Endothelial cell of umbilical vein (primary cell): ENCODE measurements around the gene RPS6KA5. TPM values are rescaled to one million over a fixed set of nuclear protein-coding genes. Genes with fewer than 3 reads are reported as not detected.

Source experiments
- BruUV-seq: library from RNA; stranded (reverse); fragments of 400-500 nt; replicated peaks from 2 replicates; lab custom pipeline; 2021; lab: Mats Ljungman, UMichigan
- CTCF ChIA-PET: fragments of 300-600, 350-600 bp; sonication (Branson Sonifier 250); formaldehyde crosslinking; loops from one replicate; lab custom pipeline; 2021; ENCODE audit warnings: antibody characterized with exemption, inconsistent platforms; lab: Charles Lee
- POLR2A ChIA-PET: fragments of 300-600, 350-600 bp; sonication (Branson Sonifier 250); formaldehyde crosslinking; loops from one replicate; lab custom pipeline; 2021; ENCODE audit warnings: antibody characterized with exemption, inconsistent platforms; lab: Charles Lee
- DNase-seq: peaks from one replicate; pipeline ENCODE4 v3.0.0-alpha.2; 2011; ENCODE audit warnings: low read depth, low spot score
- FAIRE-seq: peaks from 2 replicates; lab custom pipeline; 2011; peaks lifted over from hg19 to GRCh38; lab: Jason Lieb, UNC
- H2AFZ ChIP-seq: 2 replicates; pipeline ENCODE4 v1.6.0; 2012; ENCODE audit warnings: low read depth, low read length, control low read depth, inconsistent platforms
- H3K27ac ChIP-seq: 2 replicates; pipeline ENCODE4 v1.5.1; 2011; ENCODE audit warnings: low read depth, mild to moderate bottlenecking, control low read depth, low read length, moderate library complexity; ENCODE audit not compliant: insufficient read depth
- H3K27me3 ChIP-seq, 2 experiments: 2 replicates each; pipeline versions ENCODE4 v1.6.0 to v1.6.1; 2011; ENCODE audit warnings: low read length in 2 of 2, mixed read lengths in 1 of 2; ENCODE audit not compliant: control insufficient read depth in 2 of 2, insufficient read depth in 2 of 2
- H3K36me3 ChIP-seq, 2 experiments: 2 replicates in 1 of 2; 3 replicates in 1 of 2; pipeline ENCODE4 v1.5.1; 2011; ENCODE audit warnings: low read length in 2 of 2, mild to moderate bottlenecking in 1 of 2, moderate library complexity in 1 of 2; ENCODE audit not compliant: control insufficient read depth in 2 of 2, insufficient read depth in 2 of 2; ENCODE audit errors: extremely low read depth in 1 of 2
- H3K4me1 ChIP-seq: 3 replicates; pipeline ENCODE4 v1.5.1; 2011; ENCODE audit warnings: mild to moderate bottlenecking, low read length; ENCODE audit not compliant: control insufficient read depth, insufficient read depth; ENCODE audit errors: extremely low read depth
- H3K4me2 ChIP-seq: 2 replicates; pipeline ENCODE4 v1.6.1; 2011; ENCODE audit warnings: low read length, control low read depth, mixed read lengths; ENCODE audit not compliant: insufficient read depth
- H3K4me3 ChIP-seq, 3 experiments: fragments of 200-600 bp in 1 of 3; sonication (generic), shearing (Covaris generic) in 1 of 3; replicated peaks in 1 of 3; 2 replicates each; pipeline ENCODE4 v1.5.1; 2011 to 2016; ENCODE audit warnings: control low read depth in 3 of 3, low read length in 3 of 3, mild to moderate bottlenecking in 2 of 3, inconsistent platforms in 1 of 3, low read depth in 1 of 3, moderate library complexity in 1 of 3; ENCODE audit not compliant: insufficient read depth in 1 of 3
- H3K79me2 ChIP-seq: 2 replicates; pipeline ENCODE4 v1.6.0; 2012; ENCODE audit warnings: low read length, inconsistent platforms; ENCODE audit not compliant: control insufficient read depth, insufficient read depth
- H3K9ac ChIP-seq: replicated peaks from 2 replicates; pipeline ENCODE3; 2011; ENCODE audit warnings: low read length, control low read depth; ENCODE audit not compliant: insufficient read depth; ENCODE audit errors: extremely low read depth
- H3K9me1 ChIP-seq: replicated peaks from 3 replicates; pipeline ENCODE4 v1.6.0; 2011; ENCODE audit warnings: mild to moderate bottlenecking, low read length; ENCODE audit not compliant: control insufficient read depth, insufficient read depth; ENCODE audit errors: extremely low read depth
- H3K9me3 ChIP-seq: replicated peaks from 2 replicates; pipeline ENCODE4 v1.5.1; 2012; ENCODE audit warnings: low read length, inconsistent platforms; ENCODE audit not compliant: control insufficient read depth, insufficient read depth
- H4K20me1 ChIP-seq: replicated peaks from 2 replicates; pipeline ENCODE3; 2011; ENCODE audit warnings: mild to moderate bottlenecking, low read length; ENCODE audit not compliant: control insufficient read depth, insufficient read depth; ENCODE audit errors: extremely low read depth
- EZH2 ChIP-seq: IDR thresholded peaks from 2 replicates; pipeline ENCODE4 v1.6.1; 2012; ENCODE audit warnings: borderline replicate concordance, low read depth, mild to moderate bottlenecking, moderate library complexity, low read length, inconsistent platforms; ENCODE audit not compliant: severe bottlenecking
- FOS ChIP-seq: IDR thresholded peaks from 2 replicates; pipeline ENCODE4 v1.6.1; 2011; ENCODE audit warnings: mild to moderate bottlenecking, low read length, moderate library complexity, borderline replicate concordance; ENCODE audit not compliant: insufficient read depth
- GATA2 ChIP-seq: IDR thresholded peaks from 2 replicates; pipeline ENCODE4 v1.7.0; 2011; ENCODE audit warnings: low read depth, mild to moderate bottlenecking, moderate library complexity, mixed read lengths, low read length; ENCODE audit not compliant: insufficient read length, insufficient read depth
- JUN ChIP-seq: IDR thresholded peaks from 2 replicates; pipeline ENCODE4 v1.6.1; 2011; ENCODE audit warnings: borderline replicate concordance, low read depth; ENCODE audit not compliant: insufficient read length, insufficient read depth
- MYC ChIP-seq: IDR thresholded peaks from one replicate; pipeline ENCODE4 v1.6.1; 2011; ENCODE audit warnings: mild to moderate bottlenecking, low read depth, low read length
- POLR2A ChIP-seq: IDR thresholded peaks from 2 replicates; pipeline ENCODE4 v1.6.1; 2012; ENCODE audit warnings: low read depth, mild to moderate bottlenecking, control low read depth, low read length
- POLR2AphosphoS5 ChIP-seq: IDR thresholded peaks from 2 replicates; pipeline ENCODE4 v1.6.1; 2012; ENCODE audit warnings: low read depth, mild to moderate bottlenecking, control low read depth, low read length, moderate library complexity; ENCODE audit not compliant: insufficient read depth
- dilution Hi-C: fragments of 300-500 bp; cut with MboI; formaldehyde crosslinking; loops from one replicate; pipeline ENCODE4 v1.15.0; 2019; ENCODE audit warnings: low sequenced_read_pairs; ENCODE audit not compliant: extremely low pct_ligation_motif_present
- intact Hi-C: fragments of 100-400 bp; cut with micrococcal nuclease; formaldehyde crosslinking; loops from one replicate; pipeline ENCODE4 v1.10.0; 2022
- polyA plus RNA-seq, 4 experiments: library from polyadenylated mRNA; depleted of rRNA in 3 of 4; stranded (reverse) in 3 of 4; unstranded in 1 of 4; fragments of >200 nt; gene quantifications; 2 replicates each; pipeline versions ENCODE4 v1.2.1 to v1.2.3, GENCODE V29; 2011 to 2012; ENCODE audit warnings: missing spikeins in 1 of 4
- total RNA-seq: library from RNA; stranded (reverse); gene quantifications from 2 replicates; pipeline ENCODE4 v1.2.3, GENCODE V29; 2021
- TF ChIP-seq, protein P1 (sequence below), 2 donors: IDR thresholded peaks; 1 replicate in 1 of 2; 2 replicates in 1 of 2; pipeline ENCODE4 v1.5.1; 2011; ENCODE audit warnings: low read length in 2 of 2, mild to moderate bottlenecking in 2 of 2, moderate library complexity in 2 of 2, control low read depth in 1 of 2, inconsistent platforms in 1 of 2, low read depth in 1 of 2; ENCODE audit not compliant: insufficient read depth in 1 of 2; ENCODE audit errors: extremely low read depth in 1 of 2
- TF ChIP-seq, protein P2 (sequence below): IDR thresholded peaks from 2 replicates; pipeline ENCODE4 v1.6.1; 2011; ENCODE audit not compliant: insufficient read depth, insufficient read length

The RPS6KA5 gene
- total and polyA plus RNA-seq, 2 donors (not counting 3 experiments of a cell fraction or from before 2014, with no cell fraction given): 2.9 to 5.4 TPM

- H3K9me3 ChIP-seq: no peaks in the 10 kb centered on the region
- DNase-seq (no peak), FAIRE-seq (no peak)
- H3K4me1 ChIP-seq: no peaks in the 10 kb centered on the region
- H3K9ac ChIP-seq: no peak overlapping the region
- dilution Hi-C loops: no loop called here
- H3K79me2 ChIP-seq: no peaks in the 10 kb centered on the region
- no peak overlapping the region for H3K4me3 ChIP-seq
- no peak overlapping the region for H3K4me2 ChIP-seq
- BruUV-seq: no TSS peak
- no peak overlapping the region for H3K27ac ChIP-seq
- no peaks in the 10 kb centered on the region for H3K9me1 ChIP-seq
- no peak overlapping the region for H2AFZ ChIP-seq
- H3K36me3 ChIP-seq: peaks cover 0 to 1% of the 10 kb centered on the region in 2 experiments
- no peaks in the 10 kb centered on the region for H4K20me1 ChIP-seq
- no peaks in the 10 kb centered on the region for H3K27me3 ChIP-seq
- intact Hi-C loops: no loop called here
- POLR2A ChIA-PET: no interaction called here
- CTCF ChIA-PET: no interaction called here
- TF ChIP-seq MYC (no peak), FOS (no peak), JUN (no peak), GATA2 (no peak), POLR2A (no peak), EZH2 (no peak), POLR2AphosphoS5 (no peak)
- TF ChIP-seq, protein P1, sequence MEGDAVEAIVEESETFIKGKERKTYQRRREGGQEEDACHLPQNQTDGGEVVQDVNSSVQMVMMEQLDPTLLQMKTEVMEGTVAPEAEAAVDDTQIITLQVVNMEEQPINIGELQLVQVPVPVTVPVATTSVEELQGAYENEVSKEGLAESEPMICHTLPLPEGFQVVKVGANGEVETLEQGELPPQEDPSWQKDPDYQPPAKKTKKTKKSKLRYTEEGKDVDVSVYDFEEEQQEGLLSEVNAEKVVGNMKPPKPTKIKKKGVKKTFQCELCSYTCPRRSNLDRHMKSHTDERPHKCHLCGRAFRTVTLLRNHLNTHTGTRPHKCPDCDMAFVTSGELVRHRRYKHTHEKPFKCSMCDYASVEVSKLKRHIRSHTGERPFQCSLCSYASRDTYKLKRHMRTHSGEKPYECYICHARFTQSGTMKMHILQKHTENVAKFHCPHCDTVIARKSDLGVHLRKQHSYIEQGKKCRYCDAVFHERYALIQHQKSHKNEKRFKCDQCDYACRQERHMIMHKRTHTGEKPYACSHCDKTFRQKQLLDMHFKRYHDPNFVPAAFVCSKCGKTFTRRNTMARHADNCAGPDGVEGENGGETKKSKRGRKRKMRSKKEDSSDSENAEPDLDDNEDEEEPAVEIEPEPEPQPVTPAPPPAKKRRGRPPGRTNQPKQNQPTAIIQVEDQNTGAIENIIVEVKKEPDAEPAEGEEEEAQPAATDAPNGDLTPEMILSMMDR (IDR thresholded peaks at IDR 0.05; ENCODE audit: extremely low read depth in 1 of 2, insufficient read depth in 1 of 2, low read depth in 1 of 2, low read length in 2 of 2): no peak
- TF ChIP-seq, protein P2, sequence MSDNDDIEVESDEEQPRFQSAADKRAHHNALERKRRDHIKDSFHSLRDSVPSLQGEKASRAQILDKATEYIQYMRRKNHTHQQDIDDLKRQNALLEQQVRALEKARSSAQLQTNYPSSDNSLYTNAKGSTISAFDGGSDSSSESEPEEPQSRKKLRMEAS: no peak
Measured at GRCh38 chr14:90976101-90976500, 84.3 kb downstream of the RPS6KA5 start.
